Thyroid gland (tissue), 4 donors: ENCODE data around the gene DCLK3. TPM values are rescaled to one million over a fixed set of nuclear protein-coding genes. Genes with fewer than 3 reads are reported as not detected.

ENCODE experiments used
- DNase-seq, 2 donors: peaks; one replicate each; pipeline ENCODE4 v3.0.0-alpha.2; 2019
- H3K27ac ChIP-seq, 3 donors: fragments of 200-600 bp; sonication (generic); 1 replicate in 2 of 3; 2 replicates in 1 of 3; pipeline ENCODE4 v1.5.1; 2016 to 2019; ENCODE audit warnings: mild to moderate bottlenecking in 1 of 3, moderate library complexity in 1 of 3
- H3K27me3 ChIP-seq: fragments of 200-600 bp; sonication (generic); one replicate; pipeline ENCODE4 v1.5.1; 2019
- H3K36me3 ChIP-seq, 2 donors: fragments of 200-600 bp; sonication (generic); one replicate each; pipeline ENCODE4 v1.5.1; 2016 to 2019
- H3K4me1 ChIP-seq, 2 donors: fragments of 200-600 bp; sonication (generic); one replicate each; pipeline ENCODE4 v1.5.1; 2017 to 2019
- H3K4me3 ChIP-seq, 3 donors: fragments of 200-600 bp; sonication (generic); replicated peaks in 1 of 3; 1 replicate in 2 of 3; 2 replicates in 1 of 3; pipeline ENCODE4 v1.5.1; 2016; ENCODE audit warnings: mild to moderate bottlenecking in 1 of 3
- H3K9me3 ChIP-seq: fragments of 200-600 bp; sonication (generic); one replicate; pipeline ENCODE4 v1.5.1; 2017
- CTCF ChIP-seq, 6 experiments: fragments of 200-600 bp in 3 of 6; fragments of 450-650 bp in 3 of 6; sonication (generic) in 3 of 6; IDR thresholded peaks; one replicate each; pipeline ENCODE4 v1.5.1; 2016 to 2019; ENCODE audit warnings: antibody characterized with exemption in 6 of 6, mild to moderate bottlenecking in 2 of 6, inconsistent platforms in 1 of 6, moderate library complexity in 1 of 6
- POLR2A ChIP-seq, 2 donors: fragments of 450-650 bp; IDR thresholded peaks; one replicate each; pipeline ENCODE4 v1.6.1; 2017; ENCODE audit warnings: antibody characterized with exemption in 2 of 2, mild to moderate bottlenecking in 2 of 2, moderate library complexity in 1 of 2
- WGBS, 2 donors: methylation state at CpG; one replicate each; pipeline ENCODE4 v1.1.5; 2017; 5-methylcytosine and 5-hydroxymethylcytosine counted together
- intact Hi-C: fragments of 100-400 bp; cut with DNase I; formaldehyde crosslinking; loops from one replicate; pipeline ENCODE4 v1.15.1; 2023
- total RNA-seq, 4 donors: library from RNA; depleted of rRNA; stranded (reverse); fragments of >200 nt; gene quantifications; one replicate each; pipeline ENCODE4 v1.2.3, GENCODE V29; 2016

DCLK3 gene
- total RNA-seq, 4 donors from 2014 or later, result 0.11 TPM; not detected in 3

- intact Hi-C loops, result no loop called here
- Histone ChIP-seq H3K4me3 (no peak overlapping the region), H3K36me3 (no peaks in the 10 kb centered on the region), H3K27me3 (no peaks in the 10 kb centered on the region), H3K27ac (no peak overlapping the region), H3K9me3 (no peaks in the 10 kb centered on the region), H3K4me1 (no peaks in the 10 kb centered on the region)
- 94 to 95% methylated on average over 4 of the region's 4 CpGs for WGBS, 2 donors
- DNase-seq, result no peak
- TF ChIP-seq POLR2A (IDR thresholded peaks at IDR 0.05), result no peak
- TF ChIP-seq CTCF (IDR thresholded peaks at IDR 0.05), result no peak
Measured at GRCh38 chr3:36713904-36714303, 50.4 kb downstream of the DCLK3 start.

DNA sequence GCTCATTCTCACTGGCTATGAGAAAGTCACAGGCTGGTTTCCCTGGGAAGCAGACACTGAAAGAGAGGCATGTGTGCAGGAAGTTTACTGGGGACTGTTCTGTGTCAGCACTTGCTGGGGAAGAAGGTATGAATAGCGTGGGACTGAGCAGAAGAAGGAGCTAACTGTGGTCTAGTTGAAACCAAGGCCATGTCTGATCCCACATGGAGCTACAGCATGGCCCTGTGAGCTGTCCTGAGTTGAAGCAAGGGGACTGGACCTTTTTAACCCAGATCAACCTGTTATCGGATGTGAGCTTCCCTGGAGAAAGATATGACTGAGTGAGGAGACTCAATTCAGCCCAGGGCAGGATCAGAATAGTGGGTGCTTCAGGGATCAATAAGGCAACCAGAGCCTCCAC, 53.7 kb downstream of the DCLK3 start:
- DNase-seq, result no peak

GRCh38 chr3:36709826-36710365, 54.5 kb downstream of the DCLK3 start:
- no peak overlapping the region for H3K4me3 ChIP-seq
- no peaks in the 10 kb centered on the region for H3K27me3 ChIP-seq
- no peaks in the 10 kb centered on the region for H3K9me3 ChIP-seq
- TF ChIP-seq POLR2A (IDR thresholded peaks at IDR 0.05) (no peak), CTCF (IDR thresholded peaks at IDR 0.05) (no peak)
- intact Hi-C loops, result no loop called here
- no peak overlapping the region for H3K27ac ChIP-seq
- DNase-seq, result no peak
- 45% methylated on average over 6 of the region's 6 CpGs for WGBS, 2 donors
- no peaks in the 10 kb centered on the region for H3K4me1 ChIP-seq
- H3K36me3 ChIP-seq, result no peaks in the 10 kb centered on the region

More for the DNA sequence above, 53.7 kb downstream of the DCLK3 start:
- WGBS, 2 donors, result 34 to 72% methylated on average over 2 of the region's 2 CpGs
- H3K9me3 ChIP-seq, result no peaks in the 10 kb centered on the region
- intact Hi-C loops, result no loop called here
- H3K27ac ChIP-seq, result no peak overlapping the region
- TF ChIP-seq CTCF (IDR thresholded peaks at IDR 0.05) (no peak), POLR2A (IDR thresholded peaks at IDR 0.05) (no peak)
- no peaks in the 10 kb centered on the region for H3K36me3 ChIP-seq
- H3K4me3 ChIP-seq, result no peak overlapping the region
- H3K4me1 ChIP-seq, result no peaks in the 10 kb centered on the region
- H3K27me3 ChIP-seq, result no peaks in the 10 kb centered on the region

DNA sequence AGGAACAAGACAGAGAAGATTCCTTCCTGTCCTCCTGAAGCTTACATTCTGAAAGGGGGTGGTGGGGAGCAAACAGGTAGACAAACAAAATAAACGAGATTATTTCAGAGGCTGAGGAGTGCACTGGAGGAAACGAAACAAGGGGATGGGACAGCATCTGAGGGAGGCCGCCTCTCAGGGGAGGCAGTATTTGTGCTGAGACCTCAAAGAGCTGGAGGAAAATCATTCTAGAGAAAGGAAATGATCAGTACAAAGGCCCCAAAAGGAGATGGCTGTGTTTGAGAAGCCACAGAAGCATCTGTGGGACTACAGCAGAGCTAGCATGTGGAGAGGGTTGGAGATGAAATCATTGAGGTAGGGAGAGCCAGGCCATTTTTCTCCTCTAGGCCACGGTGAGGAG, 55.1 kb downstream of the DCLK3 start:
- Histone ChIP-seq H3K36me3 (no peaks in the 10 kb centered on the region), H3K27ac (no peak overlapping the region), H3K27me3 (no peaks in the 10 kb centered on the region), H3K4me1 (no peaks in the 10 kb centered on the region), H3K4me3 (no peak overlapping the region), H3K9me3 (no peaks in the 10 kb centered on the region)
- 78 to 83% methylated on average over 4 of the region's 4 CpGs for WGBS, 2 donors
- TF ChIP-seq CTCF (IDR thresholded peaks at IDR 0.05) (no peak), POLR2A (IDR thresholded peaks at IDR 0.05) (no peak)
- intact Hi-C loops, result no loop called here
- no peak for DNase-seq

GRCh38 chr3:36707623-36708409, 56.5 kb downstream of the DCLK3 start:
- no peaks in the 10 kb centered on the region for H3K4me1 ChIP-seq
- no peak overlapping the region for H3K4me3 ChIP-seq
- no peak for DNase-seq
- H3K27ac ChIP-seq, result no peak overlapping the region
- no peaks in the 10 kb centered on the region for H3K36me3 ChIP-seq
- H3K27me3 ChIP-seq, result no peaks in the 10 kb centered on the region
- WGBS, 2 donors, result 60 to 75% methylated on average over 6 of the region's 6 CpGs
- H3K9me3 ChIP-seq, result no peaks in the 10 kb centered on the region
- TF ChIP-seq CTCF (IDR thresholded peaks at IDR 0.05) (no peak), POLR2A (IDR thresholded peaks at IDR 0.05) (no peak)
- intact Hi-C loops, result no loop called here
